HG03039 (cell line): ENCODE measurements around the gene LYRM1.
"Not testable (repeated sequence)": the region's sequence is repeated elsewhere in the genome, so short reads cannot be mapped to it uniquely, and the experiment has no call there.

Experiments used
- ATAC-seq: cut with Tn5 transposase; IDR thresholded peaks from one replicate; pipeline ENCODE4 v1.9.1; 2021; ENCODE audit warnings: mild to moderate bottlenecking, moderate library complexity; ENCODE audit not compliant: unreplicated experiment

Gene LYRM1

DNA sequence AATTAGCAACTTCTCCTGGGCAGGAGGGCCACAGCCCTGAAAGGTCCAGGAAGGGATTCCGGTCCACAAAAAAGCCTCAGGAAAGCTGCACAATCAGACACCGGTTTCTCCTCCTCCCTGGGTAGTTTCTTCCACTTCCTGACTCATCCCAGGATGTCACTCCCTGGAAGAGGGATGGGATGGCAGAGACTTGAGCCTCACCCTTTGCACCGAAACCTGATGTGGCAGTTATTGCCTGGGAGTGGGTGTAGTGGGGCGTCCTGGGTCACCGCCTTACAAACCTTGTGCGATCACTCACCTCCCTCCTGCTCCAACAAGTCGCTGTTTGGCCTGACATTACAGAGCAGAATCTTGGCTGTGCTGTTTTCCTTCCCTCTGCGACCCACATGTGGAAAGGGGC lies 70.8 kb downstream of the LYRM1 start:
- ATAC-seq = no peak

DNA sequence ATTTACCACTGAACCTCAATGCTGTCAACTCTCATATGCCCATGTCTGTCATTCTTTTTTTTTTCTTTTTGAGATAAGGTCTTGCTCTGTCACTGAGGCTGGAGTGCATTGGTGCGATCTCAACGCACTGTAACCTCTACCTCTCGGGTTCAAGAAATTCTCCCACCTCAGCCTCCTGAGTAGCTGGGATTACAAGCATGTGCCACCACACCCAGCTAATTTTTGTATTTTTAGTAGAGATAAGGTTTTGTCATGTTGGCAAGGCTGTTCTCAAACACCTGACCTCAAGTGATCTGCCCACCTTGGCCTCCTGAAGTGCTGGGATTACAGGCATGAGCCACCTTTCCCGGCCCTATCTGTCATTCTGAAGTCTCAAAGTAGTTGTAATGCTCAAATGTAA lies 72.6 kb downstream of the LYRM1 start:
- ATAC-seq = not testable (repeated sequence)
